Activated CD8-positive, alpha-beta T cell treated with anti-CD3 and anti-CD28 coated beads for 36 hours (primary cell): ENCODE data around the gene DGCR2. TPM values are rescaled to one million over a fixed set of nuclear protein-coding genes. Genes with fewer than 3 reads are reported as not detected.

ENCODE experiments used
- ATAC-seq: fragments of 200-7000 bp; cut with Tn5 transposase; one replicate; pipeline ENCODE4 v1.10.0; 2021; ENCODE audit warnings: mild to moderate bottlenecking, moderate library complexity
- CTCF ChIA-PET: fragments of 350-600 bp; sonication (Branson Sonifier 250); formaldehyde crosslinking; loops from one replicate; lab custom pipeline; 2021; ENCODE audit warnings: antibody characterized with exemption; lab: Charles Lee
- POLR2A ChIA-PET: fragments of 350-600 bp; sonication (Branson Sonifier 250); formaldehyde crosslinking; loops from one replicate; lab custom pipeline; 2021; ENCODE audit warnings: antibody characterized with exemption; lab: Charles Lee
- DNase-seq: peaks from one replicate; pipeline ENCODE4 v3.0.0-alpha.2; 2020
- H3K27ac Mint-ChIP-seq: one replicate; pipeline ENCODE4 v1.8.0; 2021; ENCODE audit warnings: mild to moderate bottlenecking, mixed read lengths
- H3K27me3 Mint-ChIP-seq: one replicate; pipeline ENCODE4 v1.8.0; 2021; ENCODE audit warnings: mixed read lengths
- H3K36me3 Mint-ChIP-seq: one replicate; pipeline ENCODE4 v1.8.0; 2021; ENCODE audit warnings: low read depth, mixed read lengths
- H3K4me1 Mint-ChIP-seq: one replicate; pipeline ENCODE4 v1.8.0; 2021; ENCODE audit warnings: low read depth, mixed read lengths
- H3K4me3 Mint-ChIP-seq: one replicate; pipeline ENCODE4 v1.8.0; 2021; ENCODE audit warnings: mild to moderate bottlenecking, moderate library complexity, mixed read lengths
- H3K9me3 Mint-ChIP-seq: one replicate; pipeline ENCODE4 v1.8.0; 2021; ENCODE audit warnings: mixed read lengths
- intact Hi-C: fragments of 100-400 bp; cut with micrococcal nuclease; formaldehyde crosslinking; loops from one replicate; pipeline ENCODE4 v1.10.0; 2022
- total RNA-seq, 2 experiments: library from RNA; stranded (reverse); gene quantifications; one replicate each; pipeline ENCODE4 v1.2.3, GENCODE V29; 2021
- TF ChIP-seq, protein P1 (sequence below): fragments of 200-600 bp; IDR thresholded peaks from one replicate; pipeline ENCODE4 v1.8.0; 2022; ENCODE audit warnings: antibody characterized with exemption, mild to moderate bottlenecking

Gene DGCR2
- total RNA-seq, 2 experiments from 2014 or later = 18.0 to 20.0 TPM

DNA sequence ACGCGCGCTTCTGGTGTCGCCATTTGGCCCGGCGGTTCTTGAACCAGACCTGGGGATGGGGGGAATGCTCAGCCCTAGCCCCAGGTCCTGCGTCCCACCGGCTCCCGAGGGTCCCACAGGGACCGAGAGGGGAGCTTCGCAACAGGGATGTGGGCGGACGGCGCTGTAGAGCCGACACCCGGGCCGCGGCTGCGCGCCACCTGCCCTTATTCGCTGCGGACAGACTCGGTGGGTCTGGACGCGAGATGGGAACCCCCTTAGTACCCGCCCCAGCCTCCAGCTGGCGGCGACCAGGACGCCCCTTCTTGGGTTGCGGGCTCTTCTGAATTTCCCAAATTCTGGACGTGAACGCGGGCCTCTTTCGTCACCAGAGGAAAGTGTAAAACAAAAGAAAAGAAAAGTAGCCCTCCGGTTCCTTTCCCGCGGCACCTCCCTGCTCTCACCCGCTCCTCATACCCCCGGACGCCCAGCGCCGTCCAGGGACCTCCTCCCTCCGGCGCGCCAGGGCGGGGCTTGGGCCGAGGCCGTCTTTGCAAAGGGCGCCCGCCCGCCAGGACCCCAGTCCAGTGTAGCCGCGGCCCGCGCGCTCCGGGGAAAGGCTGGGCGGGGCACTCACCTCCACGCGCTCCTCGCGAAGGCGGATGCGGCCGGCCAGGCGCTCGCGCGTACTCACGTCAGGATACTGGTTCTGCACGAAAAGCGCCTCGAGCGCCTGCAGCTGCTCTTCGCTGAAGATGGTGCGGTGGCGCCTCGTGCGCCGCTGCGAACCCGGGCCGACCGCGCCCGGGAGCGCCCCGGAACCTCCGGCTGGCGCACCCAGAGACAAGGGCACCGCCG lies 27.1 kb upstream of the DGCR2 start:
- CTCF ChIA-PET = no interaction called here
- peak; percentile 52 for DNase-seq
- Mint-ChIP-seq H3K9me3 (no peaks in the 10 kb centered on the region), H3K4me3 (peak overlapping the region; percentile 42), H3K27me3 (peaks cover 28% of the 10 kb centered on the region), H3K27ac (no peak overlapping the region), H3K36me3 (peaks cover 2% of the 10 kb centered on the region), H3K4me1 (peaks cover 6% of the 10 kb centered on the region)
- TF ChIP-seq, protein P1, sequence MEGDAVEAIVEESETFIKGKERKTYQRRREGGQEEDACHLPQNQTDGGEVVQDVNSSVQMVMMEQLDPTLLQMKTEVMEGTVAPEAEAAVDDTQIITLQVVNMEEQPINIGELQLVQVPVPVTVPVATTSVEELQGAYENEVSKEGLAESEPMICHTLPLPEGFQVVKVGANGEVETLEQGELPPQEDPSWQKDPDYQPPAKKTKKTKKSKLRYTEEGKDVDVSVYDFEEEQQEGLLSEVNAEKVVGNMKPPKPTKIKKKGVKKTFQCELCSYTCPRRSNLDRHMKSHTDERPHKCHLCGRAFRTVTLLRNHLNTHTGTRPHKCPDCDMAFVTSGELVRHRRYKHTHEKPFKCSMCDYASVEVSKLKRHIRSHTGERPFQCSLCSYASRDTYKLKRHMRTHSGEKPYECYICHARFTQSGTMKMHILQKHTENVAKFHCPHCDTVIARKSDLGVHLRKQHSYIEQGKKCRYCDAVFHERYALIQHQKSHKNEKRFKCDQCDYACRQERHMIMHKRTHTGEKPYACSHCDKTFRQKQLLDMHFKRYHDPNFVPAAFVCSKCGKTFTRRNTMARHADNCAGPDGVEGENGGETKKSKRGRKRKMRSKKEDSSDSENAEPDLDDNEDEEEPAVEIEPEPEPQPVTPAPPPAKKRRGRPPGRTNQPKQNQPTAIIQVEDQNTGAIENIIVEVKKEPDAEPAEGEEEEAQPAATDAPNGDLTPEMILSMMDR = no peak
- POLR2A ChIA-PET = interaction anchor here (0.6 to 1.0 kb wide), 2 partner anchors 28 to 1020 kb away, joined by 4 read pairs; no protein-coding TSS in a partner anchor
- intact Hi-C loops = no loop called here
- ATAC-seq = peak; percentile 14

DNA sequence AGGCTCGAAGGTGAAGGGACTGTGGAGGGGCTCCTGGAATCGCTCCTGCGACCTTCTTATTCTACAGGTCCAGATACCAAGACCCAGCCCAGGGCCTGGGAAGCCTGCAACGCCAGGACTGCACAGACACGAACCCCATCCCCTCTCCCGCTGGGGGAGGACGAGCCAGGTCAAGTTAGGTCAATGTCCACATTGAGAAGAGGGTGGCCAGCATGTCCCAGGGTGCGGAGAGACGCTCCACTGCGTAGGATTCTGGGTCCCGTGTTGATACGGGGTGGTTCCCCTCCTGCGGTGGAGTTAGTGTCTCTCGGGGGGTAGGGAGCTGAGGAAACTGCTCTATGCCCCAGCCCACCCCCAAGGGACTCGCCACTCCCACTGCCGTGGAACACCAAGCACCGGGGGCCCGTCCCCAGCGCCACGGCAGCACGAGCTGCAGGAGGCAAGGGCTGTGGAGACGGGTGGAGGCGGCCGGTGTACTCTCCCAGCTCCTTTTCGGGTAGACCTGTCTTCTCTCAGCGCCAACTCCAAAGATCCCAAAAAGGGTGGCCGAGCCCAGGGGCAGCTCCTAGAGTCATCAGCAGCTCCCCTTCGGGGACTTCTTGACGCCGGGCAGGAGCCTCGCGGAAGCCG lies 26.3 kb upstream of the DGCR2 start:
- peaks cover 24% of the 10 kb centered on the region for H3K27me3 Mint-ChIP-seq
- no peaks in the 10 kb centered on the region for H3K9me3 Mint-ChIP-seq
- DNase-seq = no peak
- CTCF ChIA-PET = interaction anchor here (1.9 kb wide), 1 partner anchor 9 kb away, joined by 8 read pairs; no protein-coding TSS in a partner anchor
- no peak overlapping the region for H3K27ac Mint-ChIP-seq
- TF ChIP-seq, protein P1 = no peak
- H3K36me3 Mint-ChIP-seq = peaks cover 6% of the 10 kb centered on the region
- peaks cover 12% of the 10 kb centered on the region for H3K4me1 Mint-ChIP-seq
- intact Hi-C loops = no loop called here
- H3K4me3 Mint-ChIP-seq = no peak overlapping the region
- POLR2A ChIA-PET = interaction anchor here (0.6 to 1.0 kb wide), 2 partner anchors 27 to 1019 kb away, joined by 4 read pairs; no protein-coding TSS in a partner anchor
- no peak for ATAC-seq

- intact Hi-C loops = no loop called here
- TF ChIP-seq, protein P1 = no peak
- H3K36me3 Mint-ChIP-seq = peaks cover 6% of the 10 kb centered on the region
- DNase-seq = no peak
- H3K27ac Mint-ChIP-seq = no peak overlapping the region
- ATAC-seq = no peak
- CTCF ChIA-PET = interaction anchor here (1.0 to 1.9 kb wide), 3 partner anchors 11 to 483 kb away, joined by 4 to 8 read pairs (median 5); no protein-coding TSS in a partner anchor
- POLR2A ChIA-PET = interaction anchor here (0.9 to 1.0 kb wide), 2 partner anchors 9 to 105 kb away, joined by 3 to 4 read pairs; no protein-coding TSS in a partner anchor
- H3K4me3 Mint-ChIP-seq = no peak overlapping the region
- H3K27me3 Mint-ChIP-seq = peaks cover 20% of the 10 kb centered on the region
- no peaks in the 10 kb centered on the region for H3K9me3 Mint-ChIP-seq
- H3K4me1 Mint-ChIP-seq = peaks cover 18% of the 10 kb centered on the region
Observed at GRCh38 chr22:19147195-19147780, 25.1 kb upstream of the DGCR2 start.

DNA sequence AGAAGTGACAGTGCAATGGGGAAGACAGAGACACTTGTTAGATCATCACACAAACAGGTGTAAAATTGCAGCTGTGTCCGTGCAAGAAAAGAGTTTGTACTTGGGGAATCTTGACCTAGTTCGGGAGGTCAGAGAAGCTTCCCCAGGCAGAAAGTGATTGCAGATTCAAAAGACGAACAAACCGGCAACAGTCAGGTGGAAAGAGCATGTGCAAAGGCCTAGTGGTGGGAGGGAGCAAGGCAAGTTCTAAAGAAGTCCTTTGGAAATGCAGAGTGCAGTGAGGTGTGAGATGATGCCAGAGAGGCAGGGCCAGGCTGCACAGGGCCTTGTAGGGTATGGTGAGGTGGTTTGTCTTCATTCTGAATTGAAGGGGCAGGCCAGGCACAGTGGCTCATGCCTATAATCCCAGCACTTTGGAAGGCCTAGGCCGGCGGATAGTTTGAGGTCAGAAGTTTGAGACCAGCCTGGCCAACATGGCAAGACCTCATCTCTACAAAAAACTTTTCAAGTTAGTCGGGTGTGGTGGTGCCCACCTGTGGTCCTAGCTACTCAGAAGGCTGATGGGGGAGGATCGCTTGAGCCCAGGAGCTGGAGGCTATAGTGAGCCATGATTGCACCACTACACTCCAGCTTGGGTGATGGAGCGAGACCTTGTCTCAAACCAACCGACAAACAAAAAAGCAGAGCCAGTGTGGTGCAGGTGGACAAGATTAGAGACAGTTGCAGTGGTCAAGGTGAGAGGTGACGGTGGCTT lies 24.2 kb upstream of the DGCR2 start:
- ChIA-PET POLR2A (interaction anchor here (0.9 to 1.0 kb wide), 2 partner anchors 10 to 106 kb away, joined by 3 to 4 read pairs; no protein-coding TSS in a partner anchor), CTCF (interaction anchor here (1.0 to 2.2 kb wide), 4 partner anchors 11 to 484 kb away, joined by 4 to 11 read pairs (median 6); partner anchors contain the start of gene SLC25A1)
- DNase-seq = peak; percentile 11
- Mint-ChIP-seq H3K27ac (no peak overlapping the region), H3K9me3 (no peaks in the 10 kb centered on the region), H3K4me3 (no peak overlapping the region), H3K4me1 (peaks cover 18% of the 10 kb centered on the region), H3K36me3 (peaks cover 11% of the 10 kb centered on the region), H3K27me3 (peaks cover 14% of the 10 kb centered on the region)
- intact Hi-C loops = no loop called here
- TF ChIP-seq, protein P1 = no peak
- no peak for ATAC-seq
